HG03103 (cell line): ENCODE data around the gene CD247.

Experiments used
- ATAC-seq: cut with Tn5 transposase; IDR thresholded peaks from one replicate; pipeline ENCODE4 v1.9.1; 2021; ENCODE audit warnings: low read depth; ENCODE audit not compliant: unreplicated experiment

The CD247 gene

GRCh38 chr1:167441222-167441621 lies 77.1 kb downstream of the CD247 start:
- no peak for ATAC-seq

- no peak for ATAC-seq
These were observed 77.6 kb downstream of the CD247 start for GRCh38 chr1:167440776-167441175.

GRCh38 chr1:167440345-167440744 lies 78.0 kb downstream of the CD247 start:
- no peak for ATAC-seq

- no peak for ATAC-seq
These were observed 78.9 kb downstream of the CD247 start for GRCh38 chr1:167439301-167439988.

GRCh38 chr1:167438171-167439138 lies 79.9 kb downstream of the CD247 start:
- ATAC-seq, result no peak

GRCh38 chr1:167435484-167435883 lies 82.8 kb downstream of the CD247 start:
- no peak for ATAC-seq

- no peak for ATAC-seq
These were observed 84.0 kb downstream of the CD247 start for GRCh38 chr1:167434306-167434705.

- no peak for ATAC-seq
These were observed 84.4 kb downstream of the CD247 start for GRCh38 chr1:167433884-167434283.

GRCh38 chr1:167432780-167433179 lies 85.5 kb downstream of the CD247 start:
- ATAC-seq, result no peak

GRCh38 chr1:167431909-167432650 lies 86.2 kb downstream of the CD247 start:
- no peak for ATAC-seq

GRCh38 chr1:167431261-167431908 lies 86.9 kb downstream of the CD247 start:
- no peak for ATAC-seq

GRCh38 chr1:167430849-167431242 lies 87.5 kb downstream of the CD247 start:
- ATAC-seq, result no peak

GRCh38 chr1:167430134-167430848 lies 88.0 kb downstream of the CD247 start:
- no peak for ATAC-seq

- no peak for ATAC-seq
These were observed 88.7 kb downstream of the CD247 start for GRCh38 chr1:167429612-167430011.

GRCh38 chr1:167428395-167428794 lies 89.9 kb downstream of the CD247 start:
- no peak for ATAC-seq

- no peak for ATAC-seq
These were observed 90.5 kb downstream of the CD247 start for GRCh38 chr1:167427848-167428247.

- ATAC-seq, result no peak
These were observed 91.6 kb downstream of the CD247 start for GRCh38 chr1:167426716-167427115.

- no peak for ATAC-seq
These were observed 92.8 kb downstream of the CD247 start for GRCh38 chr1:167425482-167425881.

- no peak for ATAC-seq
These were observed 94.4 kb downstream of the CD247 start for GRCh38 chr1:167423684-167424619.
